H9 (cell line): ENCODE data around the gene PEX5L. TPM values are rescaled to one million over a fixed set of nuclear protein-coding genes. Genes with fewer than 3 reads are reported as not detected.

Source experiments
- DNase-seq: peaks from one replicate; pipeline ENCODE4 v3.0.0-alpha.2; 2017
- H2AFZ ChIP-seq: one replicate; pipeline ENCODE4 v1.6.1; 2013; ENCODE audit warnings: mild to moderate bottlenecking, low read length, control low read depth, moderate library complexity
- H2AK5ac ChIP-seq: 2 replicates; pipeline ENCODE4 v1.6.1; 2013; ENCODE audit warnings: low read length, control low read depth, mixed read lengths; ENCODE audit not compliant: insufficient read length
- H2BK120ac ChIP-seq: one replicate; pipeline ENCODE4 v1.6.1; 2013; ENCODE audit warnings: low read depth, mild to moderate bottlenecking, low read length, control low read depth, inconsistent platforms; ENCODE audit not compliant: poor library complexity, severe bottlenecking
- H2BK12ac ChIP-seq: 2 replicates; pipeline ENCODE4 v1.6.1; 2013; ENCODE audit warnings: low read length, control low read depth, mixed read lengths, low read depth; ENCODE audit not compliant: insufficient read length
- H2BK15ac ChIP-seq: 2 replicates; pipeline ENCODE4 v1.6.1; 2013; ENCODE audit warnings: low read depth, low read length, control low read depth
- H2BK20ac ChIP-seq: one replicate; pipeline ENCODE4 v1.6.1; 2013; ENCODE audit warnings: low read depth, mild to moderate bottlenecking, low read length, control low read depth, inconsistent platforms; ENCODE audit not compliant: poor library complexity, severe bottlenecking
- H2BK5ac ChIP-seq: 2 replicates; pipeline ENCODE4 v1.6.1; 2013; ENCODE audit warnings: low read length, control low read depth, mixed read lengths; ENCODE audit not compliant: insufficient read length
- H3K14ac ChIP-seq: 2 replicates; pipeline ENCODE4 v1.6.1; 2013; ENCODE audit warnings: low read length, control low read depth; ENCODE audit not compliant: insufficient read depth
- H3K18ac ChIP-seq: 2 replicates; pipeline ENCODE4 v1.6.1; 2013; ENCODE audit warnings: low read depth, mild to moderate bottlenecking, mixed read lengths, low read length, control low read depth; ENCODE audit not compliant: insufficient read length
- H3K23ac ChIP-seq: 2 replicates; pipeline ENCODE4 v1.6.1; 2013; ENCODE audit warnings: low read length, control low read depth, mixed read lengths, low read depth; ENCODE audit not compliant: insufficient read length
- H3K23me2 ChIP-seq: 2 replicates; pipeline ENCODE4 v1.6.1; 2013; ENCODE audit warnings: low read depth, mild to moderate bottlenecking, mixed read lengths, low read length, control low read depth; ENCODE audit not compliant: insufficient read length, poor library complexity, severe bottlenecking
- H3K27ac ChIP-seq: 2 replicates; pipeline ENCODE4 v1.5.1; 2013; ENCODE audit warnings: low read length, control low read depth, mixed read lengths, low read depth; ENCODE audit not compliant: insufficient read length
- H3K27me3 ChIP-seq: 2 replicates; pipeline ENCODE4 v1.6.1; 2013; ENCODE audit warnings: low read length, control low read depth, inconsistent platforms; ENCODE audit not compliant: insufficient read depth
- H3K4ac ChIP-seq: 2 replicates; pipeline ENCODE4 v1.6.1; 2013; ENCODE audit warnings: low read depth, mild to moderate bottlenecking, control low read depth, inconsistent platforms, low read length, moderate library complexity
- H3K4me1 ChIP-seq: 2 replicates; pipeline ENCODE4 v1.6.1; 2013; ENCODE audit warnings: low read length, control low read depth, inconsistent platforms; ENCODE audit not compliant: insufficient read depth
- H3K4me2 ChIP-seq: 2 replicates; pipeline ENCODE4 v1.6.1; 2013; ENCODE audit warnings: low read length, control low read depth, mixed read lengths; ENCODE audit not compliant: insufficient read length, insufficient read depth
- H3K56ac ChIP-seq: 2 replicates; pipeline ENCODE4 v1.6.1; 2013; ENCODE audit warnings: low read depth, mild to moderate bottlenecking, mixed read lengths, low read length, control low read depth; ENCODE audit not compliant: insufficient read length
- H3K79me1 ChIP-seq: 2 replicates; pipeline ENCODE4 v1.6.1; 2013; ENCODE audit warnings: low read depth, mild to moderate bottlenecking, moderate library complexity, low read length, control low read depth, inconsistent platforms; ENCODE audit not compliant: insufficient read depth, poor library complexity, severe bottlenecking
- H3K79me2 ChIP-seq: 2 replicates; pipeline ENCODE4 v1.6.1; 2013; ENCODE audit warnings: low read length, control low read depth, inconsistent platforms; ENCODE audit not compliant: insufficient read depth
- H3K9ac ChIP-seq: 2 replicates; pipeline ENCODE4 v1.6.1; 2013; ENCODE audit warnings: low read length, control low read depth, mixed read lengths; ENCODE audit not compliant: insufficient read length; ENCODE audit errors: extremely low read depth
- H3K9me3 ChIP-seq: one replicate; pipeline ENCODE4 v1.6.1; 2013; ENCODE audit warnings: low read depth, low read length, inconsistent platforms; ENCODE audit not compliant: control insufficient read depth
- H3T11ph ChIP-seq: one replicate; pipeline ENCODE4 v1.6.1; 2013; ENCODE audit warnings: mild to moderate bottlenecking, low read length, control low read depth, inconsistent platforms
- H4K20me1 ChIP-seq: one replicate; pipeline ENCODE4 v1.6.1; 2013; ENCODE audit not compliant: control insufficient read depth, insufficient read length, insufficient read depth
- H4K5ac ChIP-seq: 2 replicates; pipeline ENCODE4 v1.6.1; 2013; ENCODE audit warnings: low read depth, mild to moderate bottlenecking, mixed read lengths, low read length, control low read depth; ENCODE audit not compliant: insufficient read length
- H4K8ac ChIP-seq: replicated peaks from 2 replicates; pipeline ENCODE4 v1.6.1; 2013; ENCODE audit warnings: low read length, control low read depth, mixed read lengths, low read depth; ENCODE audit not compliant: insufficient read length
- H4K91ac ChIP-seq: 2 replicates; pipeline ENCODE4 v1.6.1; 2013; ENCODE audit warnings: low read depth, mild to moderate bottlenecking, moderate library complexity, mixed read lengths, low read length, control low read depth; ENCODE audit not compliant: insufficient read length
- H3K27ac Mint-ChIP-seq, 3 experiments: 2 replicates in 2 of 3; 3 replicates in 1 of 3; pipeline ENCODE4 v1.8.0; 2020 to 2021; ENCODE audit warnings: mixed read lengths in 3 of 3, mild to moderate bottlenecking in 1 of 3, moderate library complexity in 1 of 3
- H3K27me3 Mint-ChIP-seq: 2 replicates; pipeline ENCODE4 v1.8.0; 2021; ENCODE audit warnings: low read depth, mild to moderate bottlenecking, moderate library complexity, mixed read lengths
- H3K36me3 Mint-ChIP-seq, 3 experiments: 2 replicates in 2 of 3; 3 replicates in 1 of 3; pipeline ENCODE4 v1.8.0; 2020 to 2021; ENCODE audit warnings: low read depth in 3 of 3, mixed read lengths in 3 of 3; ENCODE audit not compliant: insufficient read depth in 1 of 3
- H3K4me1 Mint-ChIP-seq, 2 experiments: 2 replicates each; pipeline ENCODE4 v1.8.0; 2020; ENCODE audit warnings: mixed read lengths in 2 of 2
- H3K4me3 Mint-ChIP-seq, 2 experiments: 2 replicates in 1 of 2; 3 replicates in 1 of 2; pipeline ENCODE4 v1.8.0; 2020 to 2021; ENCODE audit warnings: mild to moderate bottlenecking in 2 of 2, mixed read lengths in 2 of 2, moderate library complexity in 1 of 2
- H3K9me3 Mint-ChIP-seq, 2 experiments: 2 replicates in 1 of 2; 3 replicates in 1 of 2; pipeline ENCODE4 v1.8.0; 2020; ENCODE audit warnings: mild to moderate bottlenecking in 2 of 2, mixed read lengths in 2 of 2, moderate library complexity in 1 of 2
- WGBS: extraction: QIAGEN DNeasy Blood & Tissue Kit; methylation state at CpG from one replicate; pipeline ENCODE4 v1.1.7; 2013; ENCODE audit warnings: missing lambda C conversion rate, low lambda C conversion rate, mixed read lengths; ENCODE audit not compliant: insufficient read length; ENCODE audit errors: extremely low coverage; 5-methylcytosine and 5-hydroxymethylcytosine counted together
- total RNA-seq: library from RNA; stranded (reverse); gene quantifications from 2 replicates; pipeline ENCODE4 v1.2.1, GENCODE V29; 2021
- TF ChIP-seq, protein P1 (sequence below): fragments of 200-600 bp; sonication (generic); conservative IDR thresholded peaks from 3 replicates; pipeline ENCODE4 v1.8.0; 2021; ENCODE audit warnings: antibody characterized with exemption, mild to moderate bottlenecking

PEX5L gene
- total RNA-seq, 1 experiment from 2014 or later, result 0.85 TPM

DNA sequence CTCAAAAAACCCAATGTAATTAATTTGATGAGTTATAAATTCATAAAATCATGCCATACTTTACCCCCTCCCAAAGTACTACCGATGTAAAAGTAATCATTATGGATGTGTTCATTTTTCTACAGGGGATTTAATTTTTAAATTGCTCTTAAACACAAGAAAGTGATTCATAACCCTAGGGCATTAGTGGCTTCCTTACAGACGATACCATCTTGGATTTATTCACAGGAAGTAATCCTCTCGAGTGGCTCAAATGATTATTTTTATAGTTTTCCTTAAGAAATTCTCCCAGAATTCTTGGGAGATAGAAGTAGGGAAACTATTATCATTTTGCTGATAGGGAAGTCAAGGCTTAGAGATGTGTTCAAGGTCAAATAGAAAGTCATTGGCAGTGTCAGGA lies 80.9 kb downstream of the PEX5L start:
- TF ChIP-seq, protein P1, sequence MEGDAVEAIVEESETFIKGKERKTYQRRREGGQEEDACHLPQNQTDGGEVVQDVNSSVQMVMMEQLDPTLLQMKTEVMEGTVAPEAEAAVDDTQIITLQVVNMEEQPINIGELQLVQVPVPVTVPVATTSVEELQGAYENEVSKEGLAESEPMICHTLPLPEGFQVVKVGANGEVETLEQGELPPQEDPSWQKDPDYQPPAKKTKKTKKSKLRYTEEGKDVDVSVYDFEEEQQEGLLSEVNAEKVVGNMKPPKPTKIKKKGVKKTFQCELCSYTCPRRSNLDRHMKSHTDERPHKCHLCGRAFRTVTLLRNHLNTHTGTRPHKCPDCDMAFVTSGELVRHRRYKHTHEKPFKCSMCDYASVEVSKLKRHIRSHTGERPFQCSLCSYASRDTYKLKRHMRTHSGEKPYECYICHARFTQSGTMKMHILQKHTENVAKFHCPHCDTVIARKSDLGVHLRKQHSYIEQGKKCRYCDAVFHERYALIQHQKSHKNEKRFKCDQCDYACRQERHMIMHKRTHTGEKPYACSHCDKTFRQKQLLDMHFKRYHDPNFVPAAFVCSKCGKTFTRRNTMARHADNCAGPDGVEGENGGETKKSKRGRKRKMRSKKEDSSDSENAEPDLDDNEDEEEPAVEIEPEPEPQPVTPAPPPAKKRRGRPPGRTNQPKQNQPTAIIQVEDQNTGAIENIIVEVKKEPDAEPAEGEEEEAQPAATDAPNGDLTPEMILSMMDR, result no peak
- no peaks in the 10 kb centered on the region for H4K20me1 ChIP-seq
- peaks cover under 1% of the 10 kb centered on the region; the same call in 1 of the 2 replicates for H3K4me1 ChIP-seq
- no peak overlapping the region for H2AK5ac ChIP-seq
- H3K23ac ChIP-seq, result no peak overlapping the region
- H2BK15ac ChIP-seq, result no peak overlapping the region
- 0 out of 5 replicates have a peak, but pooled peaks cover 0 to 2% of the 10 kb centered on the region in 2 experiments for H3K9me3 Mint-ChIP-seq
- no peaks in the 10 kb centered on the region for H3K27me3 ChIP-seq
- H2BK120ac ChIP-seq, result no peak overlapping the region
- peaks cover 14 to 15% of the 10 kb centered on the region in 2 experiments for H3K4me1 Mint-ChIP-seq
- WGBS, result no CpG with 5 or more reads among the region's 3 CpGs
- no peaks in the 10 kb centered on the region for H3K79me2 ChIP-seq
- no peak overlapping the region for H3K4ac ChIP-seq
- no peaks in the 10 kb centered on the region for H3K9me3 ChIP-seq
- no peak for DNase-seq
- no peaks in the 10 kb centered on the region for H3K79me1 ChIP-seq
- no peak overlapping the region for H2BK20ac ChIP-seq
- H3K36me3 Mint-ChIP-seq, result no peaks in the 10 kb centered on the region; a peak in 1 of 7 replicates
- H3K14ac ChIP-seq, result no peak overlapping the region
- H3K56ac ChIP-seq, result no peak overlapping the region
- no peak overlapping the region for H4K5ac ChIP-seq
- no peak overlapping the region for H3K27ac Mint-ChIP-seq
- no peak overlapping the region for H2AFZ ChIP-seq
- H3T11ph ChIP-seq, result no peak overlapping the region
- H2BK12ac ChIP-seq, result no peak overlapping the region
- no peak overlapping the region for H4K8ac ChIP-seq
- no peak overlapping the region for H3K4me3 Mint-ChIP-seq
- H3K23me2 ChIP-seq, result no peaks in the 10 kb centered on the region
- no peak overlapping the region for H2BK5ac ChIP-seq
- H3K9ac ChIP-seq, result no peak overlapping the region
- no peak overlapping the region for H3K4me2 ChIP-seq
- H4K91ac ChIP-seq, result no peak overlapping the region
- H3K27ac ChIP-seq, result no peak overlapping the region
- no peak overlapping the region for H3K18ac ChIP-seq
- H3K27me3 Mint-ChIP-seq, result no peaks in the 10 kb centered on the region
